Neural cell (in vitro differentiated cells): ENCODE data around the gene LY6G5C.

Experiments
- CTCF ChIP-seq: fragments of 450-650 bp; IDR thresholded peaks from 2 replicates; pipeline ENCODE4 v1.5.1; 2014; ENCODE audit warnings: antibody characterized with exemption, mild to moderate bottlenecking, moderate library complexity; ENCODE audit not compliant: poor library complexity, severe bottlenecking
- MXI1 ChIP-seq: fragments of 450-650 bp; conservative IDR thresholded peaks from 2 replicates; pipeline ENCODE4 v1.6.1; 2014; ENCODE audit warnings: antibody characterized with exemption, mild to moderate bottlenecking; ENCODE audit not compliant: poor library complexity, severe bottlenecking
- RAD21 ChIP-seq: fragments of 450-650 bp; conservative IDR thresholded peaks from 2 replicates; pipeline ENCODE4 v1.6.1; 2014; ENCODE audit warnings: antibody characterized with exemption, mild to moderate bottlenecking, moderate library complexity
- SMC3 ChIP-seq: fragments of 450-650 bp; conservative IDR thresholded peaks from 2 replicates; pipeline ENCODE4 v1.6.1; 2014; ENCODE audit warnings: antibody characterized with exemption, mild to moderate bottlenecking, moderate library complexity; ENCODE audit not compliant: poor library complexity

GRCh38 chr6:31639043-31639442 is 41.8 kb downstream of the LY6G5C start:
- TF ChIP-seq CTCF, result no peak
- no peak for TF ChIP-seq RAD21
- no peak for TF ChIP-seq SMC3
- TF ChIP-seq MXI1, result no peak
